Left forelimb (tissue), 1 donor: Measurements from ENCODE around the gene PAM16.

Source experiments
- DNase-seq: peaks from one replicate; pipeline ENCODE4 v3.0.0-alpha.2; 2018; ENCODE audit warnings: low spot score

PAM16 gene

GRCh38 chr16:4298761-4299522 is 52.2 kb downstream of the PAM16 start:
- DNase-seq, result peak; percentile 85

GRCh38 chr16:4297480-4297879 is 53.6 kb downstream of the PAM16 start:
- DNase-seq, result no peak

GRCh38 chr16:4295581-4295980 is 55.5 kb downstream of the PAM16 start:
- DNase-seq, result no peak

- peak; percentile 88 for DNase-seq
Measured at GRCh38 chr16:4293822-4294457, 57.2 kb downstream of the PAM16 start.

- no peak for DNase-seq
Measured at GRCh38 chr16:4293181-4293716, 57.9 kb downstream of the PAM16 start.

- DNase-seq, result no peak
Measured at GRCh38 chr16:4291699-4292098, 59.4 kb downstream of the PAM16 start.
